Hepatocyte (in vitro differentiated cells): ENCODE data around the gene IL12B. TPM values are rescaled to one million over a fixed set of nuclear protein-coding genes. Genes with fewer than 3 reads are reported as not detected.

ENCODE experiments used
- DNase-seq: peaks from one replicate; pipeline ENCODE4 v3.0.0-alpha.2; 2016; ENCODE audit warnings: low spot score
- H2AFZ ChIP-seq: fragments of 200-600 bp; sonication (generic); 2 replicates; pipeline ENCODE4 v1.6.0; 2016; ENCODE audit warnings: antibody characterized with exemption, mild to moderate bottlenecking
- H3K27ac ChIP-seq: fragments of 200-600 bp; sonication (generic); 2 replicates; pipeline ENCODE4 v1.5.1; 2016; ENCODE audit warnings: mild to moderate bottlenecking
- H3K27me3 ChIP-seq: fragments of 200-600 bp; sonication (generic); 2 replicates; pipeline ENCODE4 v1.6.1; 2016
- H3K36me3 ChIP-seq: fragments of 200-600 bp; sonication (generic); replicated peaks from 2 replicates; pipeline ENCODE4 v1.5.1; 2016; ENCODE audit warnings: low read depth; ENCODE audit not compliant: insufficient read depth
- H3K4me1 ChIP-seq: fragments of 200-600 bp; sonication (generic); 2 replicates; pipeline ENCODE4 v1.5.1; 2016; ENCODE audit warnings: mild to moderate bottlenecking, moderate library complexity; ENCODE audit not compliant: insufficient read depth
- H3K4me2 ChIP-seq: fragments of 200-600 bp; sonication (generic); 2 replicates; pipeline ENCODE4 v1.6.0; 2016
- H3K4me3 ChIP-seq: fragments of 200-600 bp; sonication (generic); 2 replicates; pipeline ENCODE4 v1.5.1; 2016; ENCODE audit warnings: mild to moderate bottlenecking
- H3K79me2 ChIP-seq: fragments of 200-600 bp; sonication (generic); 2 replicates; pipeline ENCODE4 v1.6.0; 2017; ENCODE audit warnings: mild to moderate bottlenecking
- H3K9me2 ChIP-seq: fragments of 200-600 bp; sonication (generic); replicated peaks from 2 replicates; pipeline ENCODE4 v1.6.0; 2017; ENCODE audit warnings: mild to moderate bottlenecking; ENCODE audit not compliant: insufficient read depth
- H3K9me3 ChIP-seq: fragments of 200-600 bp; sonication (generic); 2 replicates; pipeline ENCODE4 v1.5.1; 2016; ENCODE audit warnings: low read depth, mild to moderate bottlenecking
- H4K20me1 ChIP-seq: fragments of 200-600 bp; sonication (generic); 2 replicates; pipeline ENCODE4 v1.6.0; 2016; ENCODE audit warnings: mild to moderate bottlenecking; ENCODE audit not compliant: insufficient read depth, poor library complexity, severe bottlenecking
- CTCF ChIP-seq: fragments of 200-600 bp; sonication (generic); IDR thresholded peaks from 2 replicates; pipeline ENCODE4 v1.5.1; 2016; ENCODE audit warnings: antibody characterized with exemption, mild to moderate bottlenecking; ENCODE audit not compliant: poor library complexity
- EZH2 ChIP-seq: fragments of 200-600 bp; sonication (generic); IDR thresholded peaks from 2 replicates; pipeline ENCODE4 v1.6.1; 2016; ENCODE audit warnings: antibody characterized with exemption, mild to moderate bottlenecking, borderline replicate concordance
- EZH2phosphoT487 ChIP-seq: fragments of 200-600 bp; sonication (generic); IDR thresholded peaks from one replicate; pipeline ENCODE4 v1.6.1; 2018; ENCODE audit warnings: antibody characterized with exemption, mild to moderate bottlenecking, low read depth, moderate library complexity; ENCODE audit not compliant: unreplicated experiment, severe bottlenecking
- WGBS: methylation state at CpG from one replicate; pipeline ENCODE4 v1.1.6; 2016; ENCODE audit warnings: low lambda C conversion rate; ENCODE audit errors: missing lambda C conversion rate; 5-methylcytosine and 5-hydroxymethylcytosine counted together
- polyA plus RNA-seq: library from polyadenylated mRNA; unstranded; fragments of >200 nt; fragmentation: Nextera tagmentation; extraction: Ambion mirVana; gene quantifications from 2 replicates; pipeline ENCODE4 v1.2.1, GENCODE V29; 2016
- total RNA-seq: library from RNA; depleted of rRNA; stranded (reverse); fragments of >200 nt; gene quantifications from 2 replicates; pipeline ENCODE4 v1.2.3, GENCODE V29; 2014

Gene IL12B
- total and polyA plus RNA-seq, 2 experiments from 2014 or later = not detected

GRCh38 chr5:159294921-159295320 lies 35.4 kb downstream of the IL12B start:
- no peaks in the 10 kb centered on the region for H3K36me3 ChIP-seq
- no peaks in the 10 kb centered on the region for H3K4me1 ChIP-seq
- no peaks in the 10 kb centered on the region for H3K79me2 ChIP-seq
- no peaks in the 10 kb centered on the region for H3K27me3 ChIP-seq
- DNase-seq = no peak
- H3K27ac ChIP-seq = no peak overlapping the region
- H4K20me1 ChIP-seq = no peaks in the 10 kb centered on the region
- no peak overlapping the region for H3K4me3 ChIP-seq
- H2AFZ ChIP-seq = no peak overlapping the region
- no peak overlapping the region for H3K4me2 ChIP-seq
- no peak for TF ChIP-seq EZH2phosphoT487
- no peak for TF ChIP-seq EZH2
- TF ChIP-seq CTCF = no peak
- H3K9me3 ChIP-seq = peaks cover 3% of the 10 kb centered on the region
- WGBS = 96% methylated on average over 5 of the region's 5 CpGs
- no peaks in the 10 kb centered on the region for H3K9me2 ChIP-seq

- H3K4me1 ChIP-seq = no peaks in the 10 kb centered on the region
- no peak for TF ChIP-seq CTCF
- TF ChIP-seq EZH2 = no peak
- no peak for TF ChIP-seq EZH2phosphoT487
- no peaks in the 10 kb centered on the region for H3K9me3 ChIP-seq
- H3K79me2 ChIP-seq = no peaks in the 10 kb centered on the region
- no peak overlapping the region for H3K27ac ChIP-seq
- H3K36me3 ChIP-seq = no peaks in the 10 kb centered on the region
- no peak overlapping the region for H2AFZ ChIP-seq
- no peaks in the 10 kb centered on the region for H3K9me2 ChIP-seq
- no peaks in the 10 kb centered on the region for H4K20me1 ChIP-seq
- no peaks in the 10 kb centered on the region for H3K27me3 ChIP-seq
- H3K4me2 ChIP-seq = no peak overlapping the region
- WGBS = 76% methylated on average over 4 of the region's 4 CpGs
- no peak for DNase-seq
- no peak overlapping the region for H3K4me3 ChIP-seq
Observed at GRCh38 chr5:159290741-159291140, 39.5 kb downstream of the IL12B start.

- 70% methylated on average over 8 of the region's 8 CpGs for WGBS
- Histone ChIP-seq H4K20me1 (no peaks in the 10 kb centered on the region), H3K9me3 (no peaks in the 10 kb centered on the region), H2AFZ (no peak overlapping the region), H3K4me1 (no peaks in the 10 kb centered on the region), H3K27me3 (no peaks in the 10 kb centered on the region), H3K4me3 (no peak overlapping the region), H3K36me3 (no peaks in the 10 kb centered on the region), H3K79me2 (no peaks in the 10 kb centered on the region), H3K4me2 (no peak overlapping the region), H3K9me2 (no peaks in the 10 kb centered on the region), H3K27ac (no peak overlapping the region)
- TF ChIP-seq CTCF (peak; percentile 64), EZH2phosphoT487 (no peak), EZH2 (no peak)
- DNase-seq = peak; percentile 44
Observed at GRCh38 chr5:159286420-159287035, 43.8 kb downstream of the IL12B start.

GRCh38 chr5:159274676-159275075 lies 55.6 kb downstream of the IL12B start:
- no peaks in the 10 kb centered on the region for H3K36me3 ChIP-seq
- no peak overlapping the region for H2AFZ ChIP-seq

More at GRCh38 chr5:159274676-159275075, 55.6 kb downstream of the IL12B start:
- Histone ChIP-seq H3K27ac (no peak overlapping the region), H3K4me1 (no peaks in the 10 kb centered on the region), H4K20me1 (no peaks in the 10 kb centered on the region), H3K9me3 (no peaks in the 10 kb centered on the region), H3K27me3 (no peaks in the 10 kb centered on the region), H3K9me2 (no peaks in the 10 kb centered on the region), H3K79me2 (no peaks in the 10 kb centered on the region), H3K4me3 (no peak overlapping the region), H3K4me2 (no peak overlapping the region)
- TF ChIP-seq CTCF = no peak
- no peak for TF ChIP-seq EZH2phosphoT487
- no peak for TF ChIP-seq EZH2
- no peak for DNase-seq
